ENCODE measurements around the gene NUMBL.

- TF ChIP-seq CTCF (IDR thresholded peaks at IDR 0.05) (no peak), POLR2A (IDR thresholded peaks at IDR 0.05) (no peak)
These were observed 8.0 kb downstream of the NUMBL start for GRCh38 chr19:40682431-40682964.
